Measurements from ENCODE around the gene KRTAP4-11. TPM values are rescaled to one million over a fixed set of nuclear protein-coding genes. Genes with fewer than 3 reads are reported as not detected.
"Not testable (repeated sequence)": the region's sequence is repeated elsewhere in the genome, so short reads cannot be mapped to it uniquely, and the experiment has no call there.

Gene KRTAP4-11
- total and polyA plus RNA-seq, 2 donors (not counting 1 experiment from before 2014, with no cell fraction given): not detected

DNA sequence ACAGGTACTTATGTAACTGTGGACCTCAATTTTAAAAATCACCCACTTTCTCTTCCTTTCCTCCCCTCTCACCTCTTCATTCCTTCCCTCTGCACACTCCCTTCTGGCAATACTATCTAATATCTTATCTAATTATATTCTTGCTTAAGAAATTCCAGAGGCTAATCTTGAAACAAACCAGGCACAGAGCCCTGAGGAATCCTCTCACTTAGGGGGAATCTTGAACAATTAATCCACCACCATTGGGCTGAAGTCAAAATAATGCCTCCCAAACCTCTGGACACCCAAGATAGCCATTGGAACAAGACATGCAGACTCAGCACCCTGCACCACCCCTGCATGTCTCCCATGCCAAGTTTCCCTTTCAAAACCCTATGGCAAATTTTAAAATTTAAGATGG is 23.2 kb upstream of the KRTAP4-11 start:
- no peaks in the 10 kb centered on the region for H4K20me1 ChIP-seq (ENCODE audit: control insufficient read depth, extremely low read depth, insufficient read depth, low read length)
- no peak overlapping the region for H3K27ac ChIP-seq (ENCODE audit: insufficient read depth, low read length)
- no peaks in the 10 kb centered on the region for H3K79me2 ChIP-seq (ENCODE audit: control insufficient read depth, insufficient read depth, low read length)
- no peak overlapping the region for H3K4me2 ChIP-seq (ENCODE audit: extremely low read depth, insufficient read depth, low read length)
- no peaks in the 10 kb centered on the region for H3K36me3 ChIP-seq (ENCODE audit: control insufficient read depth, insufficient read depth, low read length)
- H3K4me3 ChIP-seq (replicated peaks in 1 of 4; ENCODE audit: control extremely low read depth in 1 of 4, insufficient read depth in 1 of 4, low read depth in 3 of 4, low read length in 4 of 4): no peak overlapping the region
- no peak overlapping the region for H3K9ac ChIP-seq (ENCODE audit: insufficient read depth, low read length)
- no peaks in the 10 kb centered on the region for H3K27me3 ChIP-seq (ENCODE audit: control insufficient read depth, insufficient read depth, low read length)
- no peaks in the 10 kb centered on the region for H3K4me1 ChIP-seq (ENCODE audit: control insufficient read depth, extremely low read depth, insufficient read depth, low read length)
- TF ChIP-seq EZH2 (IDR thresholded peaks at IDR 0.05; ENCODE audit: low read length, missing control alignments) (no peak), CTCF (conservative IDR thresholded peaks at IDR 0.05 in 1 of 2, IDR thresholded peaks at IDR 0.05 in 1 of 2; ENCODE audit: low read depth in 1 of 2, low read length in 2 of 2) (no peak)
- DNase-seq (ENCODE audit: low read depth in 2 of 2): no peak
- H3K9me3 ChIP-seq (ENCODE audit: control insufficient read depth, insufficient read depth, low read depth, low read length): no peaks in the 10 kb centered on the region
- H2AFZ ChIP-seq (ENCODE audit: low read length): no peak overlapping the region

- TF ChIP-seq CTCF (conservative IDR thresholded peaks at IDR 0.05 in 1 of 2, IDR thresholded peaks at IDR 0.05 in 1 of 2; ENCODE audit: low read depth in 1 of 2, low read length in 2 of 2): no peak
- TF ChIP-seq EZH2 (IDR thresholded peaks at IDR 0.05; ENCODE audit: low read length, missing control alignments): no peak
- H3K4me1 ChIP-seq (ENCODE audit: control insufficient read depth, extremely low read depth, insufficient read depth, low read length): no peaks in the 10 kb centered on the region
- no peak within 1 kb of the TSS for H3K4me3 ChIP-seq (replicated peaks in 1 of 4; ENCODE audit: control extremely low read depth in 1 of 4, insufficient read depth in 1 of 4, low read depth in 3 of 4, low read length in 4 of 4)
- H2AFZ ChIP-seq (ENCODE audit: low read length): no peak within 1 kb of the TSS
- H3K9ac ChIP-seq (ENCODE audit: insufficient read depth, low read length): no peak within 1 kb of the TSS
- no peaks in the 10 kb centered on the region for H4K20me1 ChIP-seq (ENCODE audit: control insufficient read depth, extremely low read depth, insufficient read depth, low read length)
- H3K79me2 ChIP-seq (ENCODE audit: control insufficient read depth, insufficient read depth, low read length): no peaks in the 10 kb centered on the region
- H3K9me3 ChIP-seq (ENCODE audit: control insufficient read depth, insufficient read depth, low read depth, low read length): no peaks in the 10 kb centered on the region
- H3K27ac ChIP-seq (ENCODE audit: insufficient read depth, low read length): no peak within 1 kb of the TSS
- H3K27me3 ChIP-seq (ENCODE audit: control insufficient read depth, insufficient read depth, low read length): no peaks in the 10 kb centered on the region
- H3K36me3 ChIP-seq (ENCODE audit: control insufficient read depth, insufficient read depth, low read length): no peaks in the 10 kb centered on the region
- no peak within 1 kb of the TSS for H3K4me2 ChIP-seq (ENCODE audit: extremely low read depth, insufficient read depth, low read length)
- DNase-seq (ENCODE audit: low read depth in 2 of 2): peak in 1 of 2 donors; percentile 85
Observed at GRCh38 chr17:41140360-41141131, 22.4 kb upstream of the KRTAP4-11 start, which contains the start of gene KRTAP4-6. KRTAP4-6 (minus strand) TSS chr17:41140544; CDS start chr17:41140487, 57 bp downstream.

- H3K4me1 ChIP-seq (ENCODE audit: control insufficient read depth, extremely low read depth, insufficient read depth, low read length); DNase-seq (ENCODE audit: low read depth in 2 of 2); H3K9me3 ChIP-seq (ENCODE audit: control insufficient read depth, insufficient read depth, low read depth, low read length); H3K79me2 ChIP-seq (ENCODE audit: control insufficient read depth, insufficient read depth, low read length); H3K36me3 ChIP-seq (ENCODE audit: control insufficient read depth, insufficient read depth, low read length); H3K4me2 ChIP-seq (ENCODE audit: extremely low read depth, insufficient read depth, low read length); H3K27ac ChIP-seq (ENCODE audit: insufficient read depth, low read length); H2AFZ ChIP-seq (ENCODE audit: low read length); H3K4me3 ChIP-seq (replicated peaks in 1 of 4; ENCODE audit: control extremely low read depth in 1 of 4, insufficient read depth in 1 of 4, low read depth in 3 of 4, low read length in 4 of 4); H3K27me3 ChIP-seq (ENCODE audit: control insufficient read depth, insufficient read depth, low read length); H4K20me1 ChIP-seq (ENCODE audit: control insufficient read depth, extremely low read depth, insufficient read depth, low read length); H3K9ac ChIP-seq (ENCODE audit: insufficient read depth, low read length): not testable (repeated sequence)
Observed at GRCh38 chr17:41139865-41140264, 21.7 kb upstream of the KRTAP4-11 start.
